Lung (tissue), 12 donors: ENCODE measurements around the gene USP37. TPM values are rescaled to one million over a fixed set of nuclear protein-coding genes. Genes with fewer than 3 reads are reported as not detected.

Experiments
- ATAC-seq: fragments of 200-7000 bp; cut with Tn5 transposase; one replicate; pipeline ENCODE4 v1.9.1; 2020; ENCODE audit warnings: moderate number of reproducible peaks; ENCODE audit not compliant: insufficient read depth, low FRiP score
- DNase-seq, 3 donors: peaks; one replicate each; pipeline ENCODE4 v3.0.0-alpha.2; 2013 to 2017
- H3K27ac ChIP-seq, 2 donors: one replicate each; pipeline ENCODE4 v1.5.1; 2013; ENCODE audit warnings: mild to moderate bottlenecking in 2 of 2, moderate library complexity in 2 of 2, control low read depth in 1 of 2, inconsistent platforms in 1 of 2, low read depth in 1 of 2, low read length in 1 of 2
- H3K27me3 ChIP-seq, 3 donors: one replicate each; pipeline ENCODE4 v1.5.1; 2013; ENCODE audit warnings: low read length in 2 of 3; ENCODE audit not compliant: control insufficient read depth in 3 of 3, insufficient read depth in 3 of 3
- H3K36me3 ChIP-seq, 4 donors: one replicate each; pipeline ENCODE4 v1.5.1; 2013; ENCODE audit warnings: low read length in 4 of 4, mild to moderate bottlenecking in 1 of 4, moderate library complexity in 1 of 4; ENCODE audit not compliant: control insufficient read depth in 4 of 4, insufficient read depth in 4 of 4
- H3K4me1 ChIP-seq, 5 donors: one replicate each; pipeline ENCODE4 v1.5.1; 2013; ENCODE audit warnings: low read length in 5 of 5, mild to moderate bottlenecking in 2 of 5, moderate library complexity in 1 of 5; ENCODE audit not compliant: control insufficient read depth in 5 of 5, insufficient read depth in 5 of 5
- H3K4me3 ChIP-seq: one replicate; pipeline ENCODE4 v1.5.1; 2013; ENCODE audit warnings: mild to moderate bottlenecking, control low read depth, moderate library complexity
- H3K9ac ChIP-seq, 2 donors: one replicate each; pipeline ENCODE4 v1.5.1; 2013; ENCODE audit warnings: low read length in 2 of 2, control low read depth in 1 of 2; ENCODE audit not compliant: insufficient read depth in 1 of 2
- H3K9me3 ChIP-seq, 4 donors: one replicate each; pipeline ENCODE4 v1.5.1; 2013; ENCODE audit warnings: low read length in 3 of 4, mild to moderate bottlenecking in 1 of 4, moderate library complexity in 1 of 4; ENCODE audit not compliant: control insufficient read depth in 4 of 4, insufficient read depth in 3 of 4
- WGBS, 2 donors: extraction: QIAGEN DNeasy Blood & Tissue Kit; methylation state at CpG; one replicate each; pipeline ENCODE4 v1.1.7; 2013; 5-methylcytosine and 5-hydroxymethylcytosine counted together
- polyA plus RNA-seq, 2 donors: library from polyadenylated mRNA; stranded (reverse); fragments of 200-250 nt; gene quantifications; one replicate each; pipeline ENCODE4 v1.2.1, GENCODE V29; 2013
- total RNA-seq, 2 donors: library from RNA; depleted of rRNA in 1 of 2; stranded (reverse); fragments of >200 nt in 1 of 2; gene quantifications; one replicate each; pipeline ENCODE4 v1.2.1, GENCODE V29; 2014 to 2021
- TF ChIP-seq, protein P1 (sequence below): IDR thresholded peaks from 2 replicates; pipeline ENCODE4 v1.5.1; 2012; ENCODE audit warnings: mild to moderate bottlenecking; ENCODE audit errors: control extremely low read depth, extremely low read depth
- donor health status: control.
- donor health status: control.
- donor health status: Bipolar disorder and iron deficiency.
- donor health status: healthy.
- donor health status: DM: yes; HTN: yes; CAD: no.

Gene USP37
- total and polyA plus RNA-seq, 4 donors: 2.6 to 23.5 (median 8.1) TPM

DNA sequence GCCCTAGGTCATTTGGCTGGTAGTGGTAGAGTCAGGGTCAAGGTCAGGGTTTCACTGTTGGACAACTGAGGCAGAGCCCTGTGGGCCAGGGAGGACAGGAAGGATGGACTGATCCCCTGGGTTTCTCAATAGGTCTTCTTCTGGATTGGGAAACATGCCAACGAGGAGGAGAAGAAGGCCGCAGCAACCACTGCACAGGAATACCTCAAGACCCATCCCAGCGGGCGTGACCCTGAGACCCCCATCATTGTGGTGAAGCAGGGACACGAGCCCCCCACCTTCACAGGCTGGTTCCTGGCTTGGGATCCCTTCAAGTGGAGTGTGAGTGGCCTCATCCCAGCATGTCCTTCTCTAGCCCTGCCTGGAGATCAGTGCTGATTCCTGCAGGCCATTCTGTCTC is 131.2 kb downstream of the USP37 start:
- WGBS, 2 donors: 68 to 86% methylated on average over 5 of the region's 5 CpGs

DNA sequence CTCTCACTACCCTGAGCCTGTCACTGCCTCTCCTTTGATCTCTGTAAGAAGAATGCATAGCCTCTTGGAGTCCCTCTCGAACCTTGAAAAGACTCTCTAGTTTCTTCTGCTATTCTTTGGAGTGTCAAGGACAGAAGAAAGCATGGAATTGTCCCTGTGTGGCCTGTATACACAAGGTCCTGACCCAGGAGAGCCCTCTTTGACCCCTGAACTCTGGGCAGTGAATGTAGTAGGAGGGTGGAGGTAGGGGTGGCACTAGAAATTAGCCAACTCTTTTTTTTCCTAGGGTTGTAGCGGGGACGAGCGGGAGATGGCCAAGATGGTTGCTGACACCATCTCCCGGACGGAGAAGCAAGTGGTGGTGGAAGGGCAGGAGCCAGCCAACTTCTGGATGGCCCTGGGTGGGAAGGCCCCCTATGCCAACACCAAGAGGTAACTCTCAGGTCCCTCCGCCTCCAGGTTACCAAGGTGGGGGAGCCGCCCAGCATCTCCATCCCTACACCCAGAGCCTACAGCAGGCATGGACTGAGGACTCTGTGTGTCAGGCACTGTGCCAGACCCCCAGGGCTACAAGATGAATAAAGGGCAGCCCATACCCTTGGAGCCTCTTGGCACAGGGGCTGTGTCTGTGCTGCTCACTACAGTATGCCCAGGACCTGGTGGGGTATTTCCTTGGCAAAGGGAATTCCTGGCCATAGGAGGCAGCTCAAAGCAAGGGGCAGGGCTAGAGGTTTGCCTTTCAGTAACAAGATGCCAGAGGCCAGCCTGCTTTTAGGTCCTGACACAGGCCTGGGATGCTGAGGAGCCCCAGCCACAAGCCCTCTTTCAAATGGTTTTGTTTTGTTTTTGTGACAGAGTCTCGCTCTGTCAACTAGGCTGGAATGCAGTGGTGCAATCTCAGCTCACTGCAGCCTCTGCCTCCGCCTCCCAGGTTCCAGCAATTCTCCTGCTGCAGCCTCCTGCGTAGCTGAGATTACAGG is 132.9 kb downstream of the USP37 start:
- Histone ChIP-seq H3K27ac (no peak overlapping the region), H3K9me3 (no peaks in the 10 kb centered on the region), H3K4me3 (no peak overlapping the region), H3K27me3 (no peaks in the 10 kb centered on the region), H3K36me3 (no peaks in the 10 kb centered on the region), H3K4me1 (peaks cover 0 to 6% (median 0%) of the 10 kb centered on the region in 5 donors), H3K9ac (no peak overlapping the region)
- ATAC-seq: no peak
- no peak for DNase-seq
- TF ChIP-seq, protein P1, sequence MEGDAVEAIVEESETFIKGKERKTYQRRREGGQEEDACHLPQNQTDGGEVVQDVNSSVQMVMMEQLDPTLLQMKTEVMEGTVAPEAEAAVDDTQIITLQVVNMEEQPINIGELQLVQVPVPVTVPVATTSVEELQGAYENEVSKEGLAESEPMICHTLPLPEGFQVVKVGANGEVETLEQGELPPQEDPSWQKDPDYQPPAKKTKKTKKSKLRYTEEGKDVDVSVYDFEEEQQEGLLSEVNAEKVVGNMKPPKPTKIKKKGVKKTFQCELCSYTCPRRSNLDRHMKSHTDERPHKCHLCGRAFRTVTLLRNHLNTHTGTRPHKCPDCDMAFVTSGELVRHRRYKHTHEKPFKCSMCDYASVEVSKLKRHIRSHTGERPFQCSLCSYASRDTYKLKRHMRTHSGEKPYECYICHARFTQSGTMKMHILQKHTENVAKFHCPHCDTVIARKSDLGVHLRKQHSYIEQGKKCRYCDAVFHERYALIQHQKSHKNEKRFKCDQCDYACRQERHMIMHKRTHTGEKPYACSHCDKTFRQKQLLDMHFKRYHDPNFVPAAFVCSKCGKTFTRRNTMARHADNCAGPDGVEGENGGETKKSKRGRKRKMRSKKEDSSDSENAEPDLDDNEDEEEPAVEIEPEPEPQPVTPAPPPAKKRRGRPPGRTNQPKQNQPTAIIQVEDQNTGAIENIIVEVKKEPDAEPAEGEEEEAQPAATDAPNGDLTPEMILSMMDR: no peak
- 91 to 95% methylated on average over 11 of the region's 11 CpGs for WGBS, 2 donors

More for the DNA sequence above, 131.2 kb downstream of the USP37 start:
- Histone ChIP-seq H3K36me3 (no peaks in the 10 kb centered on the region), H3K9me3 (no peaks in the 10 kb centered on the region), H3K4me1 (peaks cover 0 to 6% (median 0%) of the 10 kb centered on the region in 5 donors), H3K9ac (no peak overlapping the region), H3K4me3 (no peak overlapping the region), H3K27ac (no peak overlapping the region), H3K27me3 (no peaks in the 10 kb centered on the region)
- ATAC-seq (no peak), DNase-seq (no peak)
- TF ChIP-seq, protein P1: no peak

DNA sequence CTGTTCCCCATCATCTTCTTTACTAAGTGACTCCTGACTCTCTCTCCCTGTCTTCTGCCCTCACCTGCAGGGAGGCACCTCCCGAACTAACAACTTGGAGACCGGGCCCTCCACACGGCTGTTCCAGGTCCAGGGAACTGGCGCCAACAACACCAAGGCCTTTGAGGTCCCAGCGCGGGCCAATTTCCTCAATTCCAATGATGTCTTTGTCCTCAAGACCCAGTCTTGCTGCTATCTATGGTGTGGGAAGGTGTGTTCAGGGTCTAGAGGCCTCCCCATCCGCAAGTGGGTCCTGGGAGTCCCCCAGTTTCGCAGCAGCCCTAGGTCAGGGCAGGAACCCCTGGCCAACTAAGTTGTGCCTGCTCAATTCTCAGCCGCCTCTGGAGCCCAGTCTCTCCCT is 133.7 kb downstream of the USP37 start:
- no peaks in the 10 kb centered on the region for H3K27me3 ChIP-seq
- H3K27ac ChIP-seq: no peak overlapping the region
- 92 to 94% methylated on average over 9 of the region's 9 CpGs for WGBS, 2 donors

More for the DNA sequence above, 133.7 kb downstream of the USP37 start:
- Histone ChIP-seq H3K4me1 (peaks cover 0 to 6% (median 0%) of the 10 kb centered on the region in 5 donors), H3K9me3 (no peaks in the 10 kb centered on the region), H3K36me3 (no peaks in the 10 kb centered on the region), H3K9ac (no peak overlapping the region), H3K4me3 (no peak overlapping the region)
- DNase-seq (no peak), ATAC-seq (no peak)
- TF ChIP-seq, protein P1: no peak
